HepG2 (cell line): Measurements from ENCODE around the gene JPH4. TPM values are rescaled to one million over a fixed set of nuclear protein-coding genes. Genes with fewer than 3 reads are reported as not detected.

Experiments used
- HMGXB4 ChIP-seq, 2 experiments: sonication (generic) in 1 of 2; formaldehyde crosslinking in 1 of 2; IDR thresholded peaks; 2 replicates each; pipeline versions ENCODE4 v1.4.0 to v1.6.1; 2018 to 2020; ENCODE audit warnings: missing genetic modification reagents in 2 of 2, borderline replicate concordance in 1 of 2, low read depth in 1 of 2, mild to moderate bottlenecking in 1 of 2, missing biosample characterization in 1 of 2
- REL ChIP-seq: sonication (generic); formaldehyde crosslinking; conservative IDR thresholded peaks from 2 replicates; pipeline ENCODE4 v1.8.0; 2022; ENCODE audit warnings: mild to moderate bottlenecking, missing genetic modification reagents, moderate library complexity
- SMAD3 ChIP-seq: sonication (generic); formaldehyde crosslinking; IDR thresholded peaks from 2 replicates; pipeline ENCODE4 v1.4.0; 2020; ENCODE audit warnings: missing genetic modification reagents
- TCF12 ChIP-seq, 2 experiments: fragments of 450-650 bp in 1 of 2; sonication (generic) in 1 of 2; formaldehyde crosslinking in 1 of 2; IDR thresholded peaks; 2 replicates each; pipeline versions ENCODE4 v1.6.1 to v1.8.0; 2017 to 2022; ENCODE audit warnings: antibody characterized with exemption in 1 of 2, mild to moderate bottlenecking in 1 of 2, missing genetic modification reagents in 1 of 2, moderate library complexity in 1 of 2
- ZHX2 ChIP-seq, 2 experiments: sonication (generic) in 1 of 2; formaldehyde crosslinking in 1 of 2; IDR thresholded peaks; 2 replicates each; pipeline versions ENCODE4 v1.6.1 to v1.9.0; 2014 to 2022; ENCODE audit warnings: antibody characterized with exemption in 1 of 2, borderline replicate concordance in 1 of 2, inconsistent platforms in 1 of 2, low read depth in 1 of 2, missing genetic modification reagents in 1 of 2
- polyA plus RNA-seq, 8 experiments: library from polyadenylated mRNA; depleted of rRNA in 3 of 8; stranded (reverse) in 7 of 8; unstranded in 1 of 8; fragments of >200 nt; fragmentation: Illumina TruSeq in 4 of 8; extraction: Trizol in 4 of 8; gene quantifications; 2 replicates each; pipeline versions ENCODE4 v1.2.1 to v1.2.3, GENCODE V29; 2011 to 2016; ENCODE audit warnings: low read depth in 4 of 8, missing spikeins in 1 of 8, mixed read lengths in 1 of 8; ENCODE audit not compliant: insufficient read depth in 1 of 8
- total RNA-seq, 5 experiments: library from RNA; depleted of rRNA; stranded (reverse); fragments of >200 nt; fragmentation: Illumina TruSeq; extraction: Trizol; gene quantifications; 2 replicates each; pipeline ENCODE4 v1.2.3, GENCODE V29; 2016; ENCODE audit warnings: low read depth in 1 of 5
- TF ChIP-seq, protein P1 (sequence below), 2 experiments: fragments of 450-650 bp in 1 of 2; sonication (generic) in 1 of 2; formaldehyde crosslinking; IDR thresholded peaks; 2 replicates each; pipeline versions ENCODE4 v1.5.0 to v1.8.0; 2020 to 2022; ENCODE audit warnings: mild to moderate bottlenecking in 1 of 2, missing genetic modification reagents in 1 of 2
- TF ChIP-seq, protein P2 (sequence below): sonication (generic); formaldehyde crosslinking; IDR thresholded peaks from 2 replicates; pipeline ENCODE4 v1.4.0; 2020; ENCODE audit warnings: mild to moderate bottlenecking, missing genetic modification reagents
- TF ChIP-seq, protein P3 (sequence below): sonication (generic); formaldehyde crosslinking; IDR thresholded peaks from 2 replicates; pipeline ENCODE4 v1.4.0; 2020; ENCODE audit warnings: missing genetic modification reagents, mild to moderate bottlenecking, borderline replicate concordance
- TF ChIP-seq, protein P4 (sequence below): sonication (generic); formaldehyde crosslinking; IDR thresholded peaks from 2 replicates; pipeline ENCODE4 v1.5.1; 2020; ENCODE audit warnings: missing genetic modification reagents, mild to moderate bottlenecking, borderline replicate concordance

JPH4 gene
- total and polyA plus RNA-seq, 2 of the 13 experiments (the other 11 are each of a cell fraction or from before 2014, with no cell fraction given) = 0.08 to 0.22 TPM

DNA sequence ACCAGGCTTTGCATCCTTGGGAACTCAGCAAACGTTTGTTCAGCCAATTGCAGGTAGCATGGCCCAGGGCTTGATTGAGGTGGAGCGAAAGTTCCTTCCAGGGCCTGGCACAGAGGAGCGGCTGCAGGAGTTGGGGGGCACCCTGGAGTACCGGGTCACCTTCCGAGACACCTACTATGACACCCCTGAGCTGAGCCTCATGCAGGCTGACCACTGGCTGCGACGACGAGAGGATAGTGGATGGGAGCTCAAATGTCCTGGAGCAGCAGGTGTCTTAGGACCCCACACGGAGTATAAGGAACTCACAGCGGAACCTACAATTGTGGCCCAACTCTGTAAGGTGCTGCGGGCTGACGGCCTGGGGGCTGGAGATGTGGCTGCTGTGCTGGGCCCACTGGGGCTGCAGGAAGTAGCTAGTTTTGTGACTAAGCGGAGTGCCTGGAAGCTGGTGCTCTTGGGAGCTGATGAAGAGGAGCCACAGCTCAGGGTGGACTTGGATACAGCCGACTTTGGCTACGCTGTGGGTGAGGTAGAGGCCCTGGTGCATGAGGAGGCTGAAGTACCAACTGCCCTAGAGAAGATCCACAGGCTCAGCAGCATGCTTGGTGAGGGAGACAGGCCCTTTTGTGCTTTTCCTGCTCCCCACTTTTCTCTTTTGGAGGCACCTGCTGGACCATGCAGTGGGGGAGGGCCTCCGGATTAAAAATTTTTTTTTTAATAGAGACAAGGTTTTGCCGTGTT, 21.7 kb downstream of the JPH4 start (continued):
- no peak for TF ChIP-seq ZHX2 (IDR thresholded peaks at IDR 0.05; ENCODE audit: low read depth)
- no peak for TF ChIP-seq ZHX2 (CRISPR knock-in tag; IDR thresholded peaks at IDR 0.05; ENCODE audit: borderline replicate concordance)
- TF ChIP-seq HMGXB4 (CRISPR knock-in tag; IDR thresholded peaks at IDR 0.05; ENCODE audit: borderline replicate concordance in 1 of 2, low read depth in 1 of 2) = no peak
- TF ChIP-seq, protein P1, sequence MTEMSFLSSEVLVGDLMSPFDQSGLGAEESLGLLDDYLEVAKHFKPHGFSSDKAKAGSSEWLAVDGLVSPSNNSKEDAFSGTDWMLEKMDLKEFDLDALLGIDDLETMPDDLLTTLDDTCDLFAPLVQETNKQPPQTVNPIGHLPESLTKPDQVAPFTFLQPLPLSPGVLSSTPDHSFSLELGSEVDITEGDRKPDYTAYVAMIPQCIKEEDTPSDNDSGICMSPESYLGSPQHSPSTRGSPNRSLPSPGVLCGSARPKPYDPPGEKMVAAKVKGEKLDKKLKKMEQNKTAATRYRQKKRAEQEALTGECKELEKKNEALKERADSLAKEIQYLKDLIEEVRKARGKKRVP (CRISPR knock-in tag; IDR thresholded peaks at IDR 0.05) = no peak
- TF ChIP-seq SMAD3 (CRISPR knock-in tag) = no peak
- TF ChIP-seq, protein P2, sequence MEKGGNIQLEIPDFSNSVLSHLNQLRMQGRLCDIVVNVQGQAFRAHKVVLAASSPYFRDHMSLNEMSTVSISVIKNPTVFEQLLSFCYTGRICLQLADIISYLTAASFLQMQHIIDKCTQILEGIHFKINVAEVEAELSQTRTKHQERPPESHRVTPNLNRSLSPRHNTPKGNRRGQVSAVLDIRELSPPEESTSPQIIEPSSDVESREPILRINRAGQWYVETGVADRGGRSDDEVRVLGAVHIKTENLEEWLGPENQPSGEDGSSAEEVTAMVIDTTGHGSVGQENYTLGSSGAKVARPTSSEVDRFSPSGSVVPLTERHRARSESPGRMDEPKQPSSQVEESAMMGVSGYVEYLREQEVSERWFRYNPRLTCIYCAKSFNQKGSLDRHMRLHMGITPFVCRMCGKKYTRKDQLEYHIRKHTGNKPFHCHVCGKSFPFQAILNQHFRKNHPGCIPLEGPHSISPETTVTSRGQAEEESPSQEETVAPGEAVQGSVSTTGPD (CRISPR knock-in tag) = 0 out of 2 replicates have a peak, but pooled peaks have one; percentile 11
- no peak for TF ChIP-seq TCF12 (IDR thresholded peaks at IDR 0.05)
- no peak; the same call in 1 of the 2 replicates for TF ChIP-seq TCF12 (CRISPR knock-in tag; IDR thresholded peaks at IDR 0.05)
- TF ChIP-seq, protein P3, sequence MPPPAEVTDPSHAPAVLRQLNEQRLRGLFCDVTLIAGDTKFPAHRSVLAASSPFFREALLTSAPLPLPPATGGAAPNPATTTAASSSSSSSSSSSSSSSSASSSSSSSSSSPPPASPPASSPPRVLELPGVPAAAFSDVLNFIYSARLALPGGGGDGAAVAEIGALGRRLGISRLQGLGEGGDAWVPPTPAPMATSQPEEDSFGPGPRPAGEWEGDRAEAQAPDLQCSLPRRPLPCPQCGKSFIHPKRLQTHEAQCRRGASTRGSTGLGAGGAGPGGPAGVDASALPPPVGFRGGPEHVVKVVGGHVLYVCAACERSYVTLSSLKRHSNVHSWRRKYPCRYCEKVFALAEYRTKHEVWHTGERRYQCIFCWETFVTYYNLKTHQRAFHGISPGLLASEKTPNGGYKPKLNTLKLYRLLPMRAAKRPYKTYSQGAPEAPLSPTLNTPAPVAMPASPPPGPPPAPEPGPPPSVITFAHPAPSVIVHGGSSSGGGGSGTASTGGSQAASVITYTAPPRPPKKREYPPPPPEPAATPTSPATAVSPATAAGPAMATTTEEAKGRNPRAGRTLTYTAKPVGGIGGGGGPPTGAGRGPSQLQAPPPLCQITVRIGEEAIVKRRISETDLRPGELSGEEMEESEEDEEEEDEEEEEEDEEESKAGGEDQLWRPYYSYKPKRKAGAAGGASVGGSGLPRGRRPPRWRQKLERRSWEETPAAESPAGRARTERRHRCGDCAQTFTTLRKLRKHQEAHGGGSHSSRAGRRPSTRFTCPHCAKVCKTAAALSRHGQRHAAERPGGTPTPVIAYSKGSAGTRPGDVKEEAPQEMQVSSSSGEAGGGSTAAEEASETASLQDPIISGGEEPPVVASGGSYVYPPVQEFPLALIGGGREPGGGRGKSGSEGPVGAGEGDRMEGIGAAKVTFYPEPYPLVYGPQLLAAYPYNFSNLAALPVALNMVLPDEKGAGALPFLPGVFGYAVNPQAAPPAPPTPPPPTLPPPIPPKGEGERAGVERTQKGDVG = peak; percentile 7; the same call in 1 of the 2 replicates
- TF ChIP-seq, protein P4, sequence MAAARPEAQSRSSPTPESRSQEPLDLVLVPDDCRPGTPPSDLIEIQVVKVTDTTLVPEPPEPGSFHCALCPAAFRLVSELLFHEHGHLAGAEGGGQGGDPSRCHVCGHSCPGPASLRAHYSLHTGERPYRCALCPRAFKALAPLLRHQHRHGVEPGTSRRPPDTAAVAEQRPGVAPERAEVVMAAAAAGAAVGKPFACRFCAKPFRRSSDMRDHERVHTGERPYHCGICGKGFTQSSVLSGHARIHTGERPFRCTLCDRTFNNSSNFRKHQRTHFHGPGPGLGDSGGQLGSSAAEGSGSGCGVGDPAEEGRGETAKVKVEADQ (CRISPR knock-in tag) = no peak
- 0 out of 2 replicates have a peak, but pooled peaks have one; percentile 13 for TF ChIP-seq REL (CRISPR knock-in tag)
